GM12872 (cell line): ENCODE results near the gene NR2F1-AS1.

Experiments
- TF ChIP-seq, protein P1 (sequence below): IDR thresholded peaks from 3 replicates; pipeline ENCODE4 v1.5.1; 2011; ENCODE audit warnings: low read depth, mild to moderate bottlenecking, low read length, moderate library complexity; ENCODE audit not compliant: insufficient read depth

NR2F1-AS1 gene

DNA sequence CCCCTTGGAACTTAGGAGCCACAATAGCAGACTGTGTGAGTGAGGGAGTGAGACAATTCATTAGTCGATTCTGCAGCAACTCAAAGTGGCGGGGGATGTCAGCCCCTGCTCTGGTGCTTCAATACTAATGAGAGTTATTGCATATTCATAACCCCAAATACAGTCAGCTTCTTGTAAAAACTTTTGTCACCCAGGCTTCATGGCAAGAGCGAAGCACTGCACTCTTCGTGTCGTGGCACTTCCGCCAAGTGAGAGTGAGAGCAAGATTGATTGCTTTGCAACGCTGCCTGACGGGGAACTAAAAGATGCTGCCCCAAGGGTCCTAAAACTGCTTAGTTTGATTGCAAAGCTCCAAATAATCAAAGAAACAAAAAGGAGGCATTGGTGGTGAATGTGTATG lies 150.9 kb downstream of the NR2F1-AS1 start:
- TF ChIP-seq, protein P1, sequence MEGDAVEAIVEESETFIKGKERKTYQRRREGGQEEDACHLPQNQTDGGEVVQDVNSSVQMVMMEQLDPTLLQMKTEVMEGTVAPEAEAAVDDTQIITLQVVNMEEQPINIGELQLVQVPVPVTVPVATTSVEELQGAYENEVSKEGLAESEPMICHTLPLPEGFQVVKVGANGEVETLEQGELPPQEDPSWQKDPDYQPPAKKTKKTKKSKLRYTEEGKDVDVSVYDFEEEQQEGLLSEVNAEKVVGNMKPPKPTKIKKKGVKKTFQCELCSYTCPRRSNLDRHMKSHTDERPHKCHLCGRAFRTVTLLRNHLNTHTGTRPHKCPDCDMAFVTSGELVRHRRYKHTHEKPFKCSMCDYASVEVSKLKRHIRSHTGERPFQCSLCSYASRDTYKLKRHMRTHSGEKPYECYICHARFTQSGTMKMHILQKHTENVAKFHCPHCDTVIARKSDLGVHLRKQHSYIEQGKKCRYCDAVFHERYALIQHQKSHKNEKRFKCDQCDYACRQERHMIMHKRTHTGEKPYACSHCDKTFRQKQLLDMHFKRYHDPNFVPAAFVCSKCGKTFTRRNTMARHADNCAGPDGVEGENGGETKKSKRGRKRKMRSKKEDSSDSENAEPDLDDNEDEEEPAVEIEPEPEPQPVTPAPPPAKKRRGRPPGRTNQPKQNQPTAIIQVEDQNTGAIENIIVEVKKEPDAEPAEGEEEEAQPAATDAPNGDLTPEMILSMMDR: no peak

- TF ChIP-seq, protein P1: no peak
Observed at GRCh38 chr5:93428868-93429267, 152.2 kb downstream of the NR2F1-AS1 start.

DNA sequence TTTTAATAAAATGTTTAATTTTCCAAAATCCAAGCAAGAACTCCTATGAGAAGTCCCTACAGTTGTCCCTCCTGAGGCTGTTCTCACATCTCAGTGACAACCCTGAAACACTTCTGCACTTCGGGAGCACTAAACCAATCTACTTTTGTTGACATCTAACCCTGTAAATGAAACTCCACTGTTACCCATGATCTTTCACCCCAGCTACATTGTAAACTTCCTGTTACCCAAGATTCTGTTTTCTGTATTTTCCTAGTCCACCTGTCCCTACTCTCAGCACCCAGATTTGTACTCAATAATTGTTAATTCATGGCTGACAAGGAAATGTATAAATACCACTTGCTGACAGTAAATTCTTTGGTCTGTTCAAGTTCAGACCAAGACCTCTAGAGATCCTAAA lies 153.7 kb downstream of the NR2F1-AS1 start:
- TF ChIP-seq, protein P1: no peak

DNA sequence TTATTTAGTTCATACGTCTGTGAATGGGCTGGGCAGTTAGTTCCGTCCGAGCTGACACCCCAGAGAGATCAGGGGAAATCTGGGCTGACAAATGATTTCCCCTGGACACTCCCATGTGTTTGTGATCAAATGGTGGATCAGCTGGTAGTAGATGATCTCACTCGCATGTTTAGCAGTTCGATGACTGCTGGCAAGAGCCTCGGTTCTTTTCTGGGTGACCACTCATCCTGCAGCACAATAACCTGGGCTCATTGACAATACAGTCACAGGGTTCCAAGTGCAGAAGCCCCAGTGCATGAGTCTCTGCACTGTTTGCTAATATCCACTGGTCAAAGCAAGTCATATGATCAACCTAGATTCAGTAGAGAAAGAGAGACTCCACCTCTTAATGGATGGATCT lies 155.9 kb downstream of the NR2F1-AS1 start:
- TF ChIP-seq, protein P1: no peak

- TF ChIP-seq, protein P1: no peak
Observed at GRCh38 chr5:93423300-93423699, 157.7 kb downstream of the NR2F1-AS1 start.

- TF ChIP-seq, protein P1: no peak
Observed at GRCh38 chr5:93422652-93423280, 158.3 kb downstream of the NR2F1-AS1 start.

- TF ChIP-seq, protein P1: no peak
Observed at GRCh38 chr5:93421987-93422401, 159.0 kb downstream of the NR2F1-AS1 start.
